Glomerular visceral epithelial cell (primary cell): Measurements from ENCODE around the gene C3orf38.
A peak's percentile ranks its signal among the peaks of the same experiment; 100 is the strongest.
"Not testable (repeated sequence)": the region's sequence is repeated elsewhere in the genome, so short reads cannot be mapped to it uniquely, and the experiment has no call there.

Experiments
- DNase-seq: peaks from one replicate; pipeline ENCODE4 v3.0.0-alpha.2; 2016; ENCODE audit errors: extremely low spot score

Gene C3orf38

DNA sequence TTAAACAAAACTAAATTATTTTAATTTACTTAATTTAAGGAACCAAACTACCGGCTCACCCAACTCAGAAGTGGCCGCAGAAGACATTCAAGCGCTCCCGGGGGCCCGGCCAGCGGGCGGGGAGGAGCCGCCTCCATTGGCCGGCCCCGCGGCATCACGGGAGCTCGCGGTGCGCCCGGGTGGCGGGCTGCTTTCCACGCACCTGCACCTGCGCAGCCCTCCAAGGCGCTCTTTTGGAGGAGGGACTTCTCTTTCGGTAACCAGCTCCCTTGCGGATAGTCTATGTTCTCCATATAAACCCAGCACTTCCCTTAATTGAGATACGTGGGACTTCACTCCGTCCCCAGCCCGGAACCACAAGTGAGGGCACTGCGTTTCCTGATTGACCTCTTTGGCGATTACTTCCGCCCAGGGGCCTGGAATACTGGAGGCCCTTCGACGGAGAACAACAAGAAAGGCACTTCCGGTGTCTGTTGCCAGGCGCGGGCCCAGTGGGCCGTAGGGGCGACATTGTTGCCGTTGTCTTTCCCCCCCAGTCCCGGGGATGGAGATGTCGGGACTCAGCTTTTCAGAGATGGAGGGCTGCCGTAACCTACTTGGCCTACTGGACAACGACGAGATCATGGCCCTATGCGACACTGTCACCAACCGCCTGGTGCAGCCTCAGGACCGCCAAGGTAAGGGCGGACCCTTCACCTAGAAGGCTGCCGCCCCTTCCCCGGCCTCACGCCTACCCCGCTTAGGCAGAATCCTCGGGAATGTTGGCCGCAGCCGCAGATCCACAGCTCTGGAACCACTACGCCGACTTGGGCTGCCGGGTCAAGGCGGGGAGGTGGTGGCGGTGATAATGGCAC, at the start of gene C3orf38:
Gene C3orf38, plus strand, starts transcription at position 451 of the 854 bp plus-strand sequence. Its CDS starts 94 bp downstream, at position 545.
- DNase-seq = peak; percentile 90

DNA sequence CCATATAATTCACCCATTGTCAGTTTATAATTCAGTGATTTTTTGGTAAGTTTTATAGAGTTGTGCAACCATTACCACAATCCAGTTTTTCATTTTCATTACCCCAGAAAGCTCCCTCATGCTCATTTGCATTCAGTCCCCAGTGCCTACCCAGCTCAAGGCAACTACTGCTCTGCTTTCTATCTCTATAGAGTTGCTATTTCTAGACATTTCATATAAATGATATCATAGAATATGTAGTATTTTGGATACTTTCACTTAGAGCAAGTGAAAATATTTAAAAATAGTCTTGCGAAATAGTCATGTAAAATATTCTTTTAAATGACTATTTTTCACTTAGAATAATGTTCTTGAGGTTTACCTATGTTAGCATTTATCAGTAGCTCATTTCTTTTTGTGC, 48.6 kb upstream of the C3orf38 start:
- no peak for DNase-seq

DNA sequence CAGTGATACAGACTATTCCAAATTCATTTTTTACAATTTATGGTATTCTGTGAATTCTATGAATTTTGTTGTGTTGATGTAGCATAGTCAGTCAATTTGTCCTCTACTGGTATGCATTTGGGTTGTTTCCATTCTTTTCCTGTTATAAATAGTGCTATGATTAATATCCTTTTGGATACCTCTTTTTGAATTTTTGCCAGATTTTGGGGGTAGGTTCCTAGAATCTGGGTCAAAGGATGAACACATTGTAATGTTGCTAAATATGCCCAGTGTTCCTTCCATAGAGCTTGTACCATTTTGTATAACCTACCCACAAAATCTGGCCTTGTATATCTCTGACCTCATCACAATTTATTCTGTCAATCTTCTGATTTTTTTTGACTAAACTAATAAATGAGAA, 44.4 kb upstream of the C3orf38 start:
- no peak for DNase-seq

DNA sequence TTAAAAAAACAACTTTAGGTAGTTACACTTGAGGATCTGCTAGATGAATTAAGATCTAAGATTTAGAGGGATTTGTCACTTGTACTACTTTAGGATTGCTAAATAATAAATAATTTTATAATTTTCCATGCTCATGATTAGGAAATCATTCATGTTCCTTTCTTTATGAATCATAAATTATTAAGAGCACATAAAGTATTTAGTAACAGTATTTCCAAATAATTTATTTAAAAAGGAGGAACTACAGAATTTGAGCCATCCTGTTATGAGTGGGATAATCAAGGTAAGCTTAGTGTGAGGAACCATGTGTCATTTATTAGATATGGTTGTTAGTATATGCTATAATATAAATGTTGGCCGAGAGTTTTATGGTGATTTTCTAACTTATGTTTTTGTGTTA, 37.5 kb upstream of the C3orf38 start:
- no peak for DNase-seq

DNA sequence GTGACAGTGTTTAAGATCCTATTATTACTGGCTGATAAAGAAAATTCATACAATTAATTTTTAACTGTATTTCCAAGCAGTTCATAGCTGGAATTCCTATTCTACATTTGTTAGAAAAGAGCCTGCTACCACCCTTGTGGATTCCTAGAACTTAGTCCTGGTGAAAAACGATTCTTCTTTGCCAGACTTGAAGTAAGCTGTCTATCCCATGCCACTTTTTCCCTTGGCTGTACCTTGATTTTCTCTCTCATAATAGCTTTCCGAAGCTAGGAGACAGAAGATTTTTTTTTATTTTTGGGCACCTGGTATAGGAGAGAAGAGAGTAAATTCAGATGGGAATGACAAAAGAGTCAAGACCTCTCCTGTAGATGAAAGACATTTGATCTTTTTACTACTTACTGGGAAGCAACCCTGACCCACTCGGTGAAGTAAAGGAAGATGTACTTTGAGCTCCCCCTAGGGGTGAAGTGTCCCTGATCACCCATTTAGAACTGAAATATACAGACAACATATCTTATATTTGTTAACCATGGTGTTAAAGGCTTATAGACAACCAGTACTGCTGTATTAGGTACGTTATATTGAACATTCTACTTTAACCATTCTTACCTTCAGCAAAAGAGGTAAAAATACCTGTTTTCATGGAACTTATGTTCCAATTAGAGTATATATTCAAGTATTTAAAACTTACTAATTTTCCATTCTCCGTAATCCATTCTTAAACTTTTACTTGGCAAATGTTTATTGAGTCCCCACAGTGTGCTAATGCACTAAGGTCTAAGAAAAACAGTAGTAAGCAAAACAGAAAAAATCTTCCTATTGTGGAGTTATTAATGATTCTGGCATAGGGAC, 36.2 kb upstream of the C3orf38 start:
- peak; percentile 69 for DNase-seq

DNA sequence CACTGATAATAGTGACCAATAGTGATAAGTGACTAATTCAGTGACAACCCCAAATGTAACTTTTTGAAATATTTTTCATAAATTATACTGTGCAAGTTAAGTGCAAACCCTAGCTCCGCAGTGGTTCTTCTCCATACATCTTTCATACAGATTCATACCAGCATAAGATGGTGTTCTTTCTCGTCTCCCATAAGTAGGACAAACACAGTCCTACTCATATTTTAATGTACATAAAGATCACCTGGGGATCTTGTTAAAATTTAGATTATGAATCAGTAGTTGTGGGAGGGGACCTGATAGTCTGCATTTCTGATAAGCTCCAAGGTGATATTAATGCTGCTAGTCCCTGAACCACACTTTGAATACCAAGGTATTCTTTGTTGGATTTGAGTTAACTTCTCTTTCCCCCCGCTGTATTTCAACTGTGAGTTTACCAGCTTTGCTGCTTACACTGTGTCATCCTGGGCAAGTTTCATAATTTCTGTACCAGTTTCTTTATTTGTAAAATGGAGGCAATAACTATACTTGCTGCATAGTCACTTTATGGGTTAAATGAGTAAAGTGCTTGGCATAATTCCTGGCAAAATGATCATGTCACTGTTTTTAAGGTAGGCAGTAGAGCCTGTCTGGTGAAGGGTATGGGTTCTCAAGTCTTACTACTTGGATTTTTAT, 34.7 kb upstream of the C3orf38 start:
- no peak for DNase-seq

DNA sequence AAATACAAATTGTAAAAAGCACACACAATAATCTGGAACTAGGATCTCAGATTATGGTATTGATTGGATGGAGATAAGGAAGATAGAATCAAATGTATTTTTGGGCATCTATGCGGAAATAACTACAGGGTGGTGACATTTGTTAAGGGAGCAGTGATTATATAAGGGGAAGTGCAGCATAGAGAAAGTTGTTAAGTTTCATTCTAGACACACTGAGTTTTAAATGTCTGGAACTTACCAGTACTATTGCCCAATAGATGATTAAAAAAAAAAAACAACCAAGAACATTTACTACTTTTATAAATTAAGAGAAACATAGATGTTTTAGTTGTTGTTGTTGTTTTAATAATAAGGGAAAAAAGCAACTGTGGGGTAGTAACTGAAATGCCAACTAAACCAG, 32.1 kb upstream of the C3orf38 start:
- no peak for DNase-seq

DNA sequence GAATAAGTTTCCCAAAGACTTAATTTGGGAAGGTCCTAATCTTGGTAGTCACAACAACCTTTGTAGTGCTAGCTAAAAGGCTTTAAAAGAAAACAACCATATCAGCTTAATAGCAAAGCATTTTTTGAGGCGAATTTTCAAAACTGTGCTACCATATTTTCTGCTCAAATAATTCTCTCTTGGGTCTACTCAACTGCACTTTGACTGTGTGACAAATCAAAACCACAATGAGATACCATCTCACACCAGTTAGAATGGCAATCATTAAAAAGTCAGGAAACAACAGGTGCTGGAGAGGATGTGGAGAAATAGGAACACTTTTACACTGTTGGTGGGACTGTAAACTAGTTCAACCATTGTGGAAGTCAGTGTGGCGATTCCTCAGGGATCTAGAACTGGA, 31.2 kb upstream of the C3orf38 start:
- DNase-seq = not testable (repeated sequence)

DNA sequence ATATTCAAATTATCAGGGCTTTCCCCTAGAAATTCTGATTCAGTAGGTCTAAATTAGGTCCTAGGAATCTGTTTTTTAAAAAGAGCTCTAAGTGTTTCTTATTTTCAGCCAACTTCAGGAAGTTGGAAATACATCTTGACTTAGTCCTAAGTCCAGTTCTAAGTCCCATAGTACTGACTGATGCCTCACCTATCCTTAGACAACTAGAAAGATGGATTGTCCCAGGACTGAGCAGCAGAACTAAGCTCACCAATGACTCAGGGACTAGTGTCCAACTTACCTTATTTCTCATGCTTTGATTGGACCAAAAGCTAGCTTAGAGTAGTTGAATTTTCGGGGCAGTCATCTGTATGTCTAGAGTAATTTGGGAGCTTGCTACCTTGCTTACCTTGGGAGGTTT, 26.2 kb upstream of the C3orf38 start:
- no peak for DNase-seq

DNA sequence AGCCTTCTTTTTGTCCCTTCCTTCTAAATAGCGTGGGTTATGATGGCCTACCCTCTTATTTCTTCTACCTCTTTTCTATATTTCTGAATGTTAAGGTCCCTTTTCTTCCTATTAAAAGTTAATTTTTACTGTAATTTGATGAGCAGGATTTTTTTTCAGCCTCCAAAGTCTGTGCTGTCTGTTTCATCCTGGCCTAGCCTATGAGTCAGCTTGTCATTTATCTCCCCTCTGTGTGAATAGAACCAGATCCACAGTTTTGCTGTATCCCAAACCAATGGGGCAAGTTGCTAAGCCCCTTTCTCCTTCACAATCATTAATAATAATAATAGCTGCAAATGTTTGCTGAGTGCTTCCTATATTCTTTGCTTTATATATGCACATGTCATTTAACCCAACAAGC, 18.1 kb upstream of the C3orf38 start:
- DNase-seq = no peak

DNA sequence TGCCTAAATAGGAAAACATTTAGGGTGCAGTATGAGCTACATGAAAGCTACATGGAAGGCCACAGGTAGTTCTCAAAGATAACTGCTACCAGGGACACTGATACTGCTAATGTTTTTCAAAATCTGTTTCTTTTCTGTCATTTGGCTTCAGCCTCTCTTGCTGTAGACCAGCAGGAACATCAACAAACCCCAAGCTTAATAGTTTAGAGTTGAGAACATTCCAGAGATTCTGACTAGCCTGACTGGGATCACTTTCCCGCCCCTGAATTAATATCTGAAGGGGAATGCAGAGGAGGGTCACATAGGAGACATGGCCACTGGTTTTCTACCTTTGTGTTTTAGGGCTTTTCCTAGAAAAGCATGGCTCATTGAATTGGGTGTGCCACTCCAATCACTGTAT, 16.9 kb upstream of the C3orf38 start:
- no peak for DNase-seq

DNA sequence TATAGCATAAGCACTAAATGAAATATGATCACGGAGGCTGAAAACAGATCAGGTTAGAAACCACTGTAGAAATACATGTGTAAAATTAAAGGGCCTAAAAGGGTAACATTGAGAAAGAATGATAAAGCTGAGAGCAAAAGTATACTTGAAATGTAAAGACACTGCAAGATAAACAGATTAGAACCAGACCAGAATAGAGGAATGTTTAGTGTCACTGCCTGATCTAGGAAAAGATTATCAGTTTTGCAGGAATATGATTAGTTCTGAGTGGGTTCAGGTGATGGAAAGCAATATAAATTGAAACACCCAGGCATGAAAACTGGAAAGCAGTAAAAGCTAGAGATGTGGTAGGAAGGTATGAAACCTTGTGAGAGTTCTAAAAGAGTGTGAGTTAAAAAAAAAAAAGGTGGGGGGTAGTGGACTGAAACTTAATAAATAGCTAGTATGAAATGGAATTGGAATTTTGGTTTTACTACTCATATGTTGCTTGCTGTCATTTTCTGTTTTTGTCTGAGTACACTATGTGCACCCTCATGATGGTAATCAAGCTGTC, 16.0 kb upstream of the C3orf38 start:
- DNase-seq = no peak

DNA sequence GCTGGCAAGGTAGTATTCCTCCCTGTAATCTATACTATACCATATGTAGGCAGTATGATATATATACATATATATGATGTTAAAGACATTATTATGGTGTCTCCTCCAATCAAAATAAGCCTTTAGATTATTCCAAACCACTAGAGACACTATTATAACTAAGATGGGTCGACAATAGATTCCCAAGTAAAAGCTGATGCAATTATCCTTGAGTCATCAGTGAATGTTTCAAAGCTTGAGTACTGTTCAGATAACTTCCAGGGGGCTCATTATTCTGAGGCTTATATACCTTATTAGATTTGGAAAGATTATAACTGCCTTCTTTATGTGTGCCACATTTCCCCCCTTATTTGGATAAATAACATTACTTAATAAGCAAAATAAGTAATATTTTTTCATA, 11.9 kb upstream of the C3orf38 start:
- no peak for DNase-seq

DNA sequence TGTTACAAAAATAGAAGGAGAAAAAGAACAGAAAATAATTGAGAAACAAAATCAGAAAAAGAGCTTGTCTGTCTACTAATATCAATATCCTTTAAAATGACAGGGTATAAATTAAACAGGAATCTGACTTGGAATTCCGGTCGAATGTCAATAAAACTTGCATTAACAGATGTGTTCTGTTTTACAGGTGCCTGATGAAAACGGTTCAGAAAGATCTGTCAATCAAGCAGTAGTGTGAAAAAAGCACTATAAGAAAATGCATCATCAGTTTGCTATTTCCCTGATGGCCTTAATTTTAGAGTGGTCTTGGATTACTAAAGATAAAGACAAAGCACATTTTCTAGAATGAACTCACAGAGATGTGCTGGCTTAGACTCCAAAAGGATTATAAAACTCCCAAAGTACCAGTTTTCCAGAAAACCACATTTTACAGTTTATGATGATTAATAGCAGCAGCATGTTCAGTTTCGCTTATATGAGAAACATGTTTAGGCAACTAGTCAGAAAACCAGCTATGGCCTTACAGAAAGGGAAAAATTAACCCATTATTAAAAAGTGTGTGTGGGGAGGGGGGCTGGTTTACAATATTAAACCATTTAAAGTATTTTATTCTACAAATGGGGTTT, 8.2 kb upstream of the C3orf38 start:
- DNase-seq = peak; percentile 51

DNA sequence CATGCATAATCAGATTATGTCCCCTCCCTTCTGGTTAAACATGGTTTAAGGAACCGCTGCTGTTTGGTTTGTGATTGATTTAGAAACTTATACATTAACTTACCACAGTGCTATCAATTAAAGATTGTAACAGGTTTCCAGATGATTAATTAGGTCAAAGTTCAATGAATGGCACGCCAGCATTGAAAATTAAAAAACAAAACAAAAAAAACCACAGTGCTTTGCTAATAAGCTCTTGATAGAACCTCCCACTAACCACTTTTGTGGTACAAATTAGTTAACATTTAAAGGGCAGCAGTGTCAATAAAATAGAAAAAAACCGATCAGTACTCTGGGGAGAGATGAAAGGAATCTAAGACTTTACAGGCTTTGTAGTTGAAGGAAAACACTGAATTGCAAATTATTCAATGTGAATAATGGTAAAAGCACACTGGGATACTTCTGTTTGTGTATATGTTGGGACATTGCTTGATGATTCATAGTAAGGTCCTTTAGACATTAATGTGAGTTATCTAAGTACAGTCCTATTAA, 7.6 kb upstream of the C3orf38 start:
- no peak for DNase-seq

DNA sequence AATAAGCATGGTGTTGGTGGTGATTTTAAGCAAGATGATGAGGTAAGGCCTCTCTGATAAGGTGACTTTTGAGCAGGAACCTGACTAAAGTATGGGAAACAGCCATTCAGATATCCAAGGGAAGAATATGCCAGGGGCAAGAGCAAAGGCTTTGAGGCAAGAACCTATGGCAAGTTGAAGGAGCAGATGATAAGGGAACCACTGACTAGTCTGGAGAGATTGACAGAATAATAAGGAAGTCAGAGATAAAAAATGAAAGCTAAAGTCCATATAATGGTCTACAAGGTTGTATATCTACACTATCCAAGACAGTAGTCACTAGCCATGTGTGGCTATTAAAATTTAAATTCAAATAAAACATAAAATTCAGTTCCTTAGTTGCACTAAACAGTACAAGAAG, 2.5 kb upstream of the C3orf38 start:
- DNase-seq = no peak

DNA sequence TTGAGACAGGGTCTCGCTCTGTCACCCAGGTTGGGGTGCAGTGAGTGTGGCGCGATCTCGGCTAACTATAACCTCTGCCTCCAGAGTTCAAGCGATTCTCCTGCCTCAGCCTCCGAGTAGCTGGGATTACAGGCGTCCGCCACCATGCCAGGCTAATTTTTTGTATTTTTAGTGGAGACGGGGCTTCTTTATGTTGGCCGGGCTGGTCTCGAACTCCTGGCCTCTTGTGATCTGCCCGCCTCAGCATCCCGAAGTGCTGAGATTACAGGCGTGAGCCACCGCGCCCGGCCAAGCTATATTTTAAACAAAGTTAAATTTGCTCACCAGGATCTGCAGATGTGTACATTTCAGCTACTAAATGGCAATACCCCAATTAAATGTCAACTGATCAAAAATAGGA, 1.1 kb upstream of the C3orf38 start:
- DNase-seq = no peak

DNA sequence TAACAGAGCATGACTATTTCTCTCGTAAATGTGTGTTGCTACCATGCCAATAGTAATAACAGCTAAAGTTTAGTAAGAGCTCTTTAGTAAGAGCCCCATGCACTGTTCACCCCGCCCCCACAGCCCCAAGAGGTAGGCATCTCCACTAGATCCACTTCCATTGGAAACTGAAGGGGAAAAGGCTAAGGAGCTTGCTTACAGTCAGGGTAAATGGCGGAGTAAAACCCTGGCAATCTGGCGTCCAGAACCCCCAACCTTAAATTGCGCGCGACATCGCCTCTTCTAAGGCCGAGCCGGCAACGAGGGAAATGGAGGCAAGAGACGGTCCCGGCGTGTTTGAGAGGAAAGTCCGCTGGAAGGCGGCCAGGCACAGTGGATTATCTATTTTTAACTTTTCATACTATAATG, 654 bp upstream of the C3orf38 start:
- DNase-seq = no peak

DNA sequence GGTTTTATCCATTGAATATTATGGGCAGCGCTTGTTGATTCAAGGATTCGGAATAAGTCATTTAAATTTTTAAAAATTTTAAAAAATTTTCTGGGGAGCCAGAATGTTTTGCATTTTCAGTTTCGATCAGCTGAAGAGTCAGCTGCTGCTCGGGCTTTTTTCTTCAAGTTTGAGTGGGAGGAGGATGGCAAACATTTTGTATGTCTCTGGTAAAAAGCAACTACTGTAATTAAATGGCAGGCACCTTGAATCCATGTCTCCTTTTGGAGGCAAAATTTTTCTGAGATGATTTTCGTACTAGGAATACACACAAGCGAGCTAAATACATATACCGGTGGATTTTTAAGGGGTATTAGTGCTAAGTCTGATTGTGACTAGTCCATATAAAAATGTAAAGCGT, 612 bp downstream of the C3orf38 start:
- no peak for DNase-seq

DNA sequence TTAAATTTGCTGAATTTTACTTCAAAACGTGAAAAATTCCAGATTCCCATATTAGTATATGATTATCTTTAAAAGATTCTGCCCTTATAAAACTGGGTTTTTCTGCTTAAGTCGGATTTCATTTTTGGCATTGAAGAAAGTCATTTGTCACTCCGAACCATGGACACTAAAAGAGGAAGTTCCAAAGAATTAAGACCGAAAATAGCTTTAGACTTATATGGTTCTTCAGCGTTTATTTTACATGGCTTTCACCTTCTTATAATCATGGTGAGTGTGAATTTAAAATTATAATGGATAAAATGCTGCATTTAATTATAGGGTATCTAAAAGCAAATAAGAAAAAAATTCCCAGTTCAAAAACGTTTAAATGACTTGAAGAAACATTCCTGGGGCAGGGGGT, 1.0 kb downstream of the C3orf38 start:
- DNase-seq = no peak

DNA sequence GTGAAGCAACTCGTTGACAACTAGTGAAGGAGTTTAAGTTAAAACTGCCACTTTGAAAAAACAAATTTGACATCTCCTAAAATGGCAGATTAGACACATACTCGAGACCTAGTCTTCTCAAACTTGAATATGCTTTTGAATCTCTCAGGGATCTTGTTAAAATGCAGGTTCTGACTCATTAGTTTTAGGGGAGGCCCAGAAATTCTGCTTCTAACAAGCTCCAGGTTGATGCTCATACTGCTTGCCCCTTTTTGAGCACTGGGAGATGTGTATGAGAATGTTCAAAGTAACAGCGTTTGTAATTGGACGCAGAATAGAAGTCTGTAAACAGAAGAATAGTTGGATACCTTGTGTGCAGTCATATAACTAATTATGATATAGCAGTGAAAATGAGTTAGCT, 1.6 kb downstream of the C3orf38 start:
- no peak for DNase-seq
